ENCODE data around the gene CDH12.

CDH12 gene

DNA sequence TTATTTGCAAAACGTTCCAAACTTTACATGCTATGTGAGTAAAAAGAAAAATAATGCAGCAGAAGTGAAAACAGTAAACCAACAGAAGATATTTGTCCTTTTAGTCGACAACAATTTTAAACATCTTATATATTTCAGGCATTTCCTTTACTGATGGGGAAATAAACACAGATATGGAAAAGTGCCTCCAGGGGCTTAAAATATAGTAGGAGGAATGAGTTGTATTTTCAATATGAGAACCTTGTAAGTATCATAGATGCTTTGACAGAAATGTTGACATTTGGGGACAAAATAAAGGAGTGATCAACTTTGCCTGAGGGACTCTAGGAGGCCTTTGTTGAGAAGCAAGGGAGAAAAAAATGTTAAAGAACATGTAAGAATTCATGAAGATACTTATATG lies 1043.5 kb downstream of the CDH12 start:
- Histone ChIP-seq H3K27me3 (no peaks in the 10 kb centered on the region), H3K4me1 (no peaks in the 10 kb centered on the region), H3K9me3 (no peaks in the 10 kb centered on the region), H3K36me3 (no peaks in the 10 kb centered on the region), H3K4me3 (ENCODE audit: low read depth, low read length) (no peak overlapping the region)
- no peak for DNase-seq
- TF ChIP-seq, protein P1, sequence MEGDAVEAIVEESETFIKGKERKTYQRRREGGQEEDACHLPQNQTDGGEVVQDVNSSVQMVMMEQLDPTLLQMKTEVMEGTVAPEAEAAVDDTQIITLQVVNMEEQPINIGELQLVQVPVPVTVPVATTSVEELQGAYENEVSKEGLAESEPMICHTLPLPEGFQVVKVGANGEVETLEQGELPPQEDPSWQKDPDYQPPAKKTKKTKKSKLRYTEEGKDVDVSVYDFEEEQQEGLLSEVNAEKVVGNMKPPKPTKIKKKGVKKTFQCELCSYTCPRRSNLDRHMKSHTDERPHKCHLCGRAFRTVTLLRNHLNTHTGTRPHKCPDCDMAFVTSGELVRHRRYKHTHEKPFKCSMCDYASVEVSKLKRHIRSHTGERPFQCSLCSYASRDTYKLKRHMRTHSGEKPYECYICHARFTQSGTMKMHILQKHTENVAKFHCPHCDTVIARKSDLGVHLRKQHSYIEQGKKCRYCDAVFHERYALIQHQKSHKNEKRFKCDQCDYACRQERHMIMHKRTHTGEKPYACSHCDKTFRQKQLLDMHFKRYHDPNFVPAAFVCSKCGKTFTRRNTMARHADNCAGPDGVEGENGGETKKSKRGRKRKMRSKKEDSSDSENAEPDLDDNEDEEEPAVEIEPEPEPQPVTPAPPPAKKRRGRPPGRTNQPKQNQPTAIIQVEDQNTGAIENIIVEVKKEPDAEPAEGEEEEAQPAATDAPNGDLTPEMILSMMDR (IDR thresholded peaks at IDR 0.05; ENCODE audit: low read depth, low read length), result no peak

DNA sequence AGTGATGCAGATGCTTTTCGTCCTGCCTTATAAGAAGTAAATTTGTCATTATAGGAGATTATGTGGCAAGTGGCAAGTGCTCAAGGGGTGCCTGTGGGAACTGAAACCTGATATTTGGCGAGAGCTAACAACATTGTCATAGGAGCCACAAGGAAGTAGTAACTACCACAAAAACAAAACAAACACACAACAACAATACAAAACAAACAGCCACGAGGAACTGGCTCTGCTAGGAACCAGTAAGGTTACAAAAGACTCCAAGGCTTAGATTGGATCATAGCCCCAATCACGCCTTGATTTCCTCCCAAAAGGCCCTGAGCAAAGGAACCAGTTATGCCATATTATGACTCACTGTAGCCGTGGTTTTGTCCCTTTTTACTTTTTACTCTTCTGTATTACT lies 1045.2 kb downstream of the CDH12 start:
- Histone ChIP-seq H3K4me1 (no peaks in the 10 kb centered on the region), H3K4me3 (ENCODE audit: low read depth, low read length) (no peak overlapping the region), H3K27me3 (no peaks in the 10 kb centered on the region), H3K36me3 (no peaks in the 10 kb centered on the region), H3K9me3 (no peaks in the 10 kb centered on the region)
- TF ChIP-seq, protein P1 (IDR thresholded peaks at IDR 0.05; ENCODE audit: low read depth, low read length), result no peak
- DNase-seq, result no peak

DNA sequence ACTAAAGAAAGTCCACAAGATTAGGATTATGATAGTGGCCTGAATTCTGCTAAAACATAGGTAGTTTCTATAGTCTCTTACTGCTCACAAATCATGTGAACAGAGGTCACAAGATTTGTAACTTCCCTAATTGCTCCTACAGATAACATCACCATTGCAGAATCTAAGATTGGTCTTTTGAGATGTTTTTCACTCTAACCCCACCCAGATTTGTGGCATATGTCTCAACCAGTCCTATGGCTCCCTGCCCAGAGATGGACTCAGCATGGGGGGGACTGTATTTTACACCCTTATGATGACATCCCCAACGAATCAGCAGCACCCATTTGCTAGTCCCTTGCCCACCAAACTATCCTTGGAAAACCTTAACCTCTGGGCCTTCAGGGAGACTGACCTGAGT lies 1046.2 kb downstream of the CDH12 start:
- Histone ChIP-seq H3K36me3 (no peaks in the 10 kb centered on the region), H3K27me3 (no peaks in the 10 kb centered on the region), H3K9me3 (no peaks in the 10 kb centered on the region), H3K4me3 (ENCODE audit: low read depth, low read length) (no peak overlapping the region), H3K4me1 (no peaks in the 10 kb centered on the region)
- TF ChIP-seq, protein P1 (IDR thresholded peaks at IDR 0.05; ENCODE audit: low read depth, low read length), result no peak
- no peak for DNase-seq

DNA sequence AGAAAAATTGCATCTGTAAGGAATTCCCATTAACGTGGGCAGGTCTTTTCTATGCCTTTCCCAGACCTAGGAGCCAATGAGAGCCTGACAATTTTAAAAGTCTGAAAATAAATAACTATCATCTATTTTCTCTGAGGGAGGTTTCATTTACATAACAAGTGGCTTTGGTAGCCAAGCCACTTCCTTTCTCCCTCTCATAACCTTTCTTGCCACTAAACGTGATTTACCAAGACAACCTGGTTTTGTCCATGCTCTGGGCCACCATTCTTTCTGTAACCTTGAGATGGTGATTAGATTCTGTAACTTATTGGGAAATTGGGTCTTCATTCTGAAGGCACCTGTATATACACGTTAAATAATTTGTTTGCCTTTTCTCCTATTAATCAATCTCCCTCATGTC lies 1046.9 kb downstream of the CDH12 start:
- Histone ChIP-seq H3K4me3 (ENCODE audit: low read depth, low read length) (no peak overlapping the region), H3K27me3 (no peaks in the 10 kb centered on the region), H3K9me3 (no peaks in the 10 kb centered on the region), H3K36me3 (no peaks in the 10 kb centered on the region), H3K4me1 (no peaks in the 10 kb centered on the region)
- TF ChIP-seq, protein P1 (IDR thresholded peaks at IDR 0.05; ENCODE audit: low read depth, low read length), result no peak
- no peak for DNase-seq

DNA sequence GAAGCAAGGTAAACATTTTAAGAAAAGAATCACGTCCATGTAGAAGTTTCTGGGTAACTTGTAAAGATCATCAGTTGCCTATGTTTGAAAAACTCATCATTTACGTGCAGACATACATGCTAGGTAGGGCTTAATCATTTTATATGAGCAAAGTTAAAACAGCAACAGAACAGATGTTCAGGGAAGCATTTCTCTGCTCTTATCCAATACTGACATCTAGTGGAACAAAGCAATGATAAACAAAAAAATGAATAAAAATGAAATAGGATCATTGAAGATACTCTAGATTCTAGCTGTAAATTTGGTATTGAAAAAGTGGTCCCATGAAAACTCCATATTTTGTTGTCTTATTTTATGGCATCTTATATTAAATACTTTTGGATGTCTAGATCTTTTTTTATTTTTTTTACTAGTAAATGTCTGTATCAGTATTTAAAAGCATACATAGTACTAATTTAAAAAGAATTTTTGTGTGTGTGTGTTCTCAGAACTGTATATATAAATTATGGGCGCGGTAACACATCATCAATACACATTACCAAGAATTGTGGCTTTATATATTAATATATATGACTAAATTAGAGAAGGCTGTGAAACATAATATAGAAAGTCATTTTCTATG lies 1050.2 kb downstream of the CDH12 start:
- H3K27me3 ChIP-seq, result no peaks in the 10 kb centered on the region; the same call in 1 of the 2 replicates
- no peak for DNase-seq
- H3K9me3 ChIP-seq, result no peaks in the 10 kb centered on the region
- TF ChIP-seq, protein P1 (IDR thresholded peaks at IDR 0.05; ENCODE audit: low read depth, low read length), result peak; percentile 67
- no peaks in the 10 kb centered on the region for H3K4me1 ChIP-seq
- no peak overlapping the region for H3K4me3 ChIP-seq (ENCODE audit: low read depth, low read length)
- no peaks in the 10 kb centered on the region for H3K36me3 ChIP-seq

DNA sequence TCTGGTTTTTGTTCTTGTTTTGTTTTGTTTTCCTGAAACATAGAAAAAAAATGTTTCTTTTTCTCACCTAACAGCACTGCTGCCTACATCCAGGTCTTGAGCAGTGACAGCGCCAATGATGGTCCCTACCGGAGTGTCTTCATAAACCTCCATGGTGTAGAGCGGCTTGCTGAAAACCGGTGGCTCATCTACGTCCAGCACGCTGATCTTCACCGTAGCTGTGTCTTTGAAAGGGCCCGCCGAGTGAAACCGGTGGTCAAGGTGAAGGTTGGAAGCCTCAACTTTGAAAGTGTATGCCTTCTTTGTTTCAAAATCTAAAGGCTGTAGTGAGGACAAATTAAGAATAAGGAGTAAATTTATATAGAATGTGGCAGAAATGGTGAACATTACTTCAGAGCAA lies 1051.0 kb downstream of the CDH12 start:
- Histone ChIP-seq H3K27me3 (no peaks in the 10 kb centered on the region; the same call in 1 of the 2 replicates), H3K36me3 (no peaks in the 10 kb centered on the region), H3K4me3 (ENCODE audit: low read depth, low read length) (no peak overlapping the region), H3K9me3 (no peaks in the 10 kb centered on the region), H3K4me1 (no peaks in the 10 kb centered on the region)
- TF ChIP-seq, protein P1 (IDR thresholded peaks at IDR 0.05; ENCODE audit: low read depth, low read length), result no peak
- DNase-seq, result no peak

All from BE2C (cell line).